Aorta (tissue), 5 donors: ENCODE data around the gene NDUFB11. TPM values are rescaled to one million over a fixed set of nuclear protein-coding genes. Genes with fewer than 3 reads are reported as not detected.
"Not testable (repeated sequence)": the region's sequence is repeated elsewhere in the genome, so short reads cannot be mapped to it uniquely, and the experiment has no call there.

ENCODE experiments used
- ATAC-seq: fragments of 200-7000 bp; cut with Tn5 transposase; one replicate; pipeline ENCODE4 v1.9.1; 2022; ENCODE audit warnings: moderate library complexity; ENCODE audit not compliant: low FRiP score
- DNase-seq, 2 donors: peaks; one replicate each; pipeline ENCODE4 v3.0.0-alpha.2; 2020
- H3K27ac ChIP-seq, 2 donors: one replicate each; pipeline ENCODE4 v1.5.1; 2013; ENCODE audit warnings: low read length in 2 of 2, mild to moderate bottlenecking in 2 of 2, moderate library complexity in 2 of 2, control low read depth in 1 of 2, inconsistent platforms in 1 of 2, low read depth in 1 of 2
- H3K27me3 ChIP-seq, 2 donors: one replicate each; pipeline ENCODE4 v1.6.1; 2013; ENCODE audit warnings: control low read depth in 1 of 2, low read length in 1 of 2, mild to moderate bottlenecking in 1 of 2, moderate library complexity in 1 of 2; ENCODE audit not compliant: insufficient read depth in 2 of 2, control insufficient read depth in 1 of 2
- H3K36me3 ChIP-seq, 2 donors: one replicate each; pipeline ENCODE4 v1.6.1; 2013; ENCODE audit warnings: control low read depth in 1 of 2, low read length in 1 of 2, mild to moderate bottlenecking in 1 of 2; ENCODE audit not compliant: insufficient read depth in 2 of 2, control insufficient read depth in 1 of 2
- H3K4me1 ChIP-seq, 2 donors: one replicate each; pipeline ENCODE4 v1.6.1; 2013; ENCODE audit warnings: low read length in 2 of 2, control low read depth in 1 of 2, mild to moderate bottlenecking in 1 of 2, moderate library complexity in 1 of 2; ENCODE audit not compliant: insufficient read depth in 2 of 2, control insufficient read depth in 1 of 2
- H3K4me3 ChIP-seq, 2 donors: one replicate each; pipeline ENCODE4 v1.5.1; 2013; ENCODE audit warnings: low read length in 2 of 2, control low read depth in 1 of 2, mild to moderate bottlenecking in 1 of 2
- H3K9me3 ChIP-seq: one replicate; pipeline ENCODE4 v1.6.1; 2013; ENCODE audit warnings: mild to moderate bottlenecking, low read length; ENCODE audit not compliant: control insufficient read depth
- WGBS, 2 donors: extraction: QIAGEN DNeasy Blood & Tissue Kit; methylation state at CpG; one replicate each; pipeline ENCODE4 v1.1.7; 2013; 5-methylcytosine and 5-hydroxymethylcytosine counted together
- intact Hi-C, 2 donors: fragments of 100-400 bp; cut with DNase I; formaldehyde crosslinking; loops; one replicate each; pipeline versions ENCODE4 v1.14.2 to v1.15.0; 2022
- polyA plus RNA-seq, 2 donors: library from polyadenylated mRNA; stranded (reverse); fragments of 200-250 nt; gene quantifications; one replicate each; pipeline ENCODE4 v1.2.3, GENCODE V29; 2013
- total RNA-seq, 2 donors: library from RNA; stranded (reverse); fragmentation: NEBNext Ultra II Directional; extraction: Animal tissue kit (Norgen Biotek cat#: 25700); gene quantifications; one replicate each; pipeline ENCODE4 v1.2.1, GENCODE V29; 2021
- donor health status: healthy with polysubstance abuse.
- donor health status: Bipolar disorder and iron deficiency.
- donor health status: DM: no; HTN: no; CAD: no.
- donor health status: DM: no; HTN: no; CAD: no.
- donor health status: DM: yes; HTN: yes; CAD: no.

The NDUFB11 gene
- total and polyA plus RNA-seq, 4 donors = 33.7 to 69.5 (median 53.0) TPM

DNA sequence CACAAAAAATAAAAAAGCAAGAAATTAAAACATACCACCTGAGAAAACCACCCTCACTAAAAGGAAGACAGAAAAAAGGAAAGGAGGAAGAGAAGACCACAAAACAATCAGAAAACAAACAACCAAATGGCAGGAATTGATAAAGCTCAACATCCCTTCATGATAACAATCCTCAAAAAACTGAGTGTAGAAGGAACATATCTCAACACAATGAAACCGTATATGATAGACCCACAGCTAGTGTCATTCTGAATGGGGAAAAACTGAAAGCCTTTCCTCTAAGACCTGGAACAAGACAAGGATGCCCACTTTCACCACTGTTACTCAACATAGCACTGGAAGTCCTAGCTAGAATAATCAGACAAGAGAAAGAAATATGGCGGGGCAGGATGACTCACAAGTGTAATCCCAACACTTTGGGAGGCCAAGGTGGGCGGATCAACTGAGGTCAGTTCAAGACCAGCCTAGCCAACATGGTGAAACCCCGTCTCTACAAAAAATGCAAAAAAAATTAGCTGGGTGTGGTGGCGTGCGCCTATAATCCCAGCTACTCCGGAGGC is 27.9 kb downstream of the NDUFB11 start:
- H3K27me3 ChIP-seq, H3K4me3 ChIP-seq, H3K27ac ChIP-seq, H3K36me3 ChIP-seq, ATAC-seq, H3K4me1 ChIP-seq, DNase-seq, intact Hi-C loops, H3K9me3 ChIP-seq: not testable (repeated sequence)
- WGBS, 2 donors = 88 to 92% methylated on average over 7 of the region's 7 CpGs

DNA sequence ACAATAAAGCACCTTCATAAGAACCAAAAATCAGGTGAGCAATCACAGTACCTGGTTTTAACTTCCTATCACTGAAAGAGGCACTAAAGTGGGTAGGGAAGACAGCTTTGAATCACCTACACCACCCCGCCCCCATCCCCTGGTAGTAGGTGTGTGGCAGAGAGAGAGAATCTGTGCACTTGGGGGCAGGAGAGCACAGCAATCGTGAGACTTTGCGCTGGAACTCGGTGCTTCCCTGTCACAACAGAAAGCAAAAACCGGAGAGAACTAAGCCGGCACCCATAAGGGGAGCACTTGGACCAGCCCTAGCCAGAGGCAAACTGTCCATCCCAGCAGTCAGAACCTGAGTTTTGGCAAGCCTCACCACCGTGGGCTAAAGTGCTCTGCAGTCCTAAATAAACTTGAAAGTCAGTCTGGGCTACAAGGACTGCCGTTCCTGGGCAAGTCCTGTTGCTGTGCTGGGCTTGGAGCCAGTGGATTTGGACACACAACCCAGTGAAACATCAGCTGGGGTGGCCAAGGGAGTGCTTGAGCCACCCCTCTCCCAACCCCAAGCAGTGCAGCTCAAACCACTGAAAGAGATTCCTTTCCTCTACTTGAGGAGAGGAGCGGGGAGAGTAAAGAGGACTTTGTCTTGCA is 32.1 kb downstream of the NDUFB11 start:
- ATAC-seq = peak; percentile 19

DNA sequence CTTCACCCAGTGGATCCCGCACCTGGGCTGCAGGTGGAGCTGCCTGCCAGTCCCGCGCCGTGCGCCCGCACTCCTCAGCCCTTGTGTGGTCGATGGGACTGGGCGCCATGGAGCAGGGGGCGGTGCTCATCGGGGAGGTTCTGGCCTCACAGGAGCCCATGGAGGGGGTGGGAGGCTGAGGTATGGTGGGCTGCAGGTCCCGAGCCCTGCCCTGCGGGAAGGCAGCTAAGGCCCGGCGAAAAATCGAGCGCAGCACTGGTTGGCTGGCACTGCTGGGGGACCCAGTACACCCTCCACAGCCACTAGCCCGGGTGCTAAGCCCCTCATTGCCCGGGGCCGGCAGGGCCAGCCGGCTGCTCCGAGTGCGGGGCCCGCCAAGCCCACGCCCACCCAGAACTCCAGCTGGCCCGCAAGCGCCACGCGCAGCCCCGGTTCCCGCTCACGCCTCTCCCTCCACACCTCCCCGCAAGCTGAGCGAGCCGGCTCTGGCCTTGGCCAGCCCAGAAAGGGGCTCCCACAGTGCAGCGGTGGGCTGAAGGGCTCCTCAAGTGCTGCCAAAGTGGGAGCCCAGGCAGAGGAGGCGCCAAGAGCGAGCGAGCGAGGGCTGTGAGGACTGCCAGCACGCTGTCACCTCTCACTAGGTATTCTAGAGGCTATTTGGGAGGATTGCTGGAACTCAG is 33.4 kb downstream of the NDUFB11 start:
- intact Hi-C loops, DNase-seq, H3K27ac ChIP-seq, H3K36me3 ChIP-seq, H3K9me3 ChIP-seq, ATAC-seq, H3K4me1 ChIP-seq, H3K27me3 ChIP-seq, H3K4me3 ChIP-seq: not testable (repeated sequence)
- WGBS, 2 donors = 96 to 98% methylated on average over 28 to 40 of the region's 40 CpGs

More for the DNA sequence above, 32.1 kb downstream of the NDUFB11 start:
- Histone ChIP-seq H3K27me3 (no peaks in the 10 kb centered on the region), H3K9me3 (no peaks in the 10 kb centered on the region), H3K27ac (no peak overlapping the region), H3K4me1 (no peaks in the 10 kb centered on the region), H3K36me3 (no peaks in the 10 kb centered on the region), H3K4me3 (no peak overlapping the region)
- 28 to 47% methylated on average over 9 of the region's 9 CpGs for WGBS, 2 donors
- intact Hi-C loops = no loop called here
- no peak for DNase-seq

DNA sequence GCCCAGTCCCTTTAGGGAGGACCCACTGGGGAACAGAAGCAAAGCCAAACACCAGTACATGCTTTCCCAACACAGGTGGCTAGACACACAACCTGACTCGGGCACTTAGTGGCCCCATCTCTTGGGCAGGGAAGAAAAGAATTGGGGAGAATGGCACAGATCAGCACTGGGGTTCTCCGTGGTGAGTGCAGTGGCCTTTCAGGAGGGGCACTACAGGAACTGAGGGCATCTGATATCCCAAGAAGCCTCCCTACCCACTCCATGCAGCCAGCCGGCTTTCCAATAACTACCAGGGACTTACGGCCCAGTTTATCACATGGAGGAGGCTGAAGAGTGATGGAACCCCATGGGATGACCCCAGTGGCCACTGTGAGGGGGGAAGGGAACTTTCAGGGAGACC is 43.3 kb downstream of the NDUFB11 start:
- DNase-seq (no peak), ATAC-seq (no peak)
- H3K36me3 ChIP-seq = no peaks in the 10 kb centered on the region
- no peak overlapping the region for H3K4me3 ChIP-seq
- H3K27ac ChIP-seq = no peak overlapping the region
- 70 to 83% methylated on average over 4 of the region's 4 CpGs for WGBS, 2 donors
- H3K27me3 ChIP-seq = no peaks in the 10 kb centered on the region
- no peaks in the 10 kb centered on the region for H3K9me3 ChIP-seq
- intact Hi-C loops = no loop called here
- H3K4me1 ChIP-seq = no peaks in the 10 kb centered on the region

DNA sequence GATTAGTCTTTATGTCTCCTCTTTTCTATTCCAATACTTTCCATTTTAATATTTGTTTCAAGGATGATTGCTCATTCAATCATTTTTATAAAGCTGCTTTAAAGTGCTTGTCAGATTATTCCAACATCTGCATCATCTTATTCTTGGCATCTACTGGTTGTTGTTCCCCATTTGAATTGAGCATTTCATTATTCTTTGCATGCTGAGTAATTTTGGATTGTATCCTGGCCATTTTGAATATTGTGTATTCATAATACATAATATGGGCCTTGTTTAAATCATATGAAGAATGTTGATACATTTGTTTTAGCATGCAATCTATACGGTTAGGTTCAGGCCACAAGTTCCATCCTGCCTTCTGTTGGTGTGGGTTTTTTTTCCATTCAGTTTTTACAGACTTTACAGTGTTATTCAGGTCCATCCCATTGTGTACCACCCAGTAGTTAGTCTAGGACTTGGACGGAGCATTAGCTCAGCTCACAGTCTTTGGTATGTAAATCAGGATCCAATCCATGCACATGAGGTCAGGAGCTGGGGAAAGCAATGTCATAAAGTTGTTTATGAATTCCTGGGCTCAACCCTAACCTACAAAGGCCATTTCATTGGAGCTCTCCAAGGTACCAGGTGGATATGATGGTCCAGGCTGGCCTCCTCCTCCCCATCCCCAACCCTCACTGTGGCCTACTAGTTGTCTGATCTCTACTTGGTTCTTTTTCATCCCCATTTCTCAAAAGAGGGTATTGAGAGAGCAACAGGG is 46.0 kb downstream of the NDUFB11 start:
- H3K9me3 ChIP-seq = no peaks in the 10 kb centered on the region
- H3K27me3 ChIP-seq = no peaks in the 10 kb centered on the region
- no peaks in the 10 kb centered on the region for H3K4me1 ChIP-seq
- ATAC-seq = no peak
- intact Hi-C loops = no loop called here
- H3K36me3 ChIP-seq = no peaks in the 10 kb centered on the region
- no peak overlapping the region for H3K27ac ChIP-seq
- H3K4me3 ChIP-seq = no peak overlapping the region
- WGBS, 2 donors = 85 to 88% methylated on average over 2 of the region's 2 CpGs
- no peak for DNase-seq

DNA sequence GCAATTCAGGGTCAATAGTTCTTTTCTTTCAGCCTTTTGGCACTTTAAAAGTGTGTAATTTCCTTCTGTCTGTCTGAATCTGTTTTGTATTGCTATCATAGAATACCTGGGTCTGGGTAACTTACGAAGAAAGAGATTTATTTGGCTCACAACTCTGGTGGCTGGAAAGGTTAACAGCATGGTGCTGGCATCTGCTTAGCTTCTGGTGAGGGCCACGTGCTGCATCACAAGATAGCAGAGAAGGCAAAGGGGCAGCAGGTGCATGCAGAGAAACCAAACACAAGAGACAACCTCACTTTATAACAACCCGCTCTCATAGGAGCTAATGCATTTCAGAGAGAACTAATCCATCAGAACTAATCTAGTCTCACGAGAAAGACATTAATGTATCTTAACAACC is 47.5 kb downstream of the NDUFB11 start:
- no peaks in the 10 kb centered on the region for H3K27me3 ChIP-seq
- DNase-seq (no peak), ATAC-seq (no peak)
- H3K9me3 ChIP-seq = no peaks in the 10 kb centered on the region
- WGBS, 2 donors = 70 to 75% methylated on average over 4 of the region's 4 CpGs
- H3K4me1 ChIP-seq = no peaks in the 10 kb centered on the region
- H3K27ac ChIP-seq = no peak overlapping the region
- intact Hi-C loops = no loop called here
- H3K4me3 ChIP-seq = no peak overlapping the region
- H3K36me3 ChIP-seq = no peaks in the 10 kb centered on the region

DNA sequence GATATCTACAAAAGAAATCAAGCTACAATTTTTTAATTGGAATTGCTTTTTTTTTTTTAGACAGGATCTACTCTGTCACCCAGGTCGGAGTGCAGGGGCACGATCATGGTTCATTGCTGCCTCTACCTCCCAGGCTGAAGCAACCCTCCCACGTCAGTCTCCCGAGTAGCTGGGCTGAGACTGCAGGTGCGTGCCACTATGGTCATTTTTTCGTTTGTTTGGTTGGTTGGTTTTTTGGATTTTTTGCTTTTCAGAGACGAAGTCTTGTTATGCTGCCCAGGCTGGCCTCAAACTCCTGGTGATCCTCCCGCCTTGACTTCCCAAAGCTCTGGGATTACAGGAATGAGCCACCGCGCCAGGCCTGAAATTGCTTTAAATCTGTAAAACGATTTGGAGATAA is 50.6 kb downstream of the NDUFB11 start:
- H3K9me3 ChIP-seq = no peaks in the 10 kb centered on the region
- no peaks in the 10 kb centered on the region for H3K4me1 ChIP-seq
- no peaks in the 10 kb centered on the region for H3K27me3 ChIP-seq
- DNase-seq (no peak), ATAC-seq (no peak)
- intact Hi-C loops = no loop called here
- no peak overlapping the region for H3K4me3 ChIP-seq
- no peak overlapping the region for H3K27ac ChIP-seq
- H3K36me3 ChIP-seq = no peaks in the 10 kb centered on the region
- 79 to 83% methylated on average over 11 of the region's 11 CpGs for WGBS, 2 donors

- no peaks in the 10 kb centered on the region for H3K4me1 ChIP-seq
- no peak overlapping the region for H3K27ac ChIP-seq
- intact Hi-C loops = no loop called here
- no peaks in the 10 kb centered on the region for H3K27me3 ChIP-seq
- no peak overlapping the region for H3K4me3 ChIP-seq
- DNase-seq = no peak
- no peaks in the 10 kb centered on the region for H3K9me3 ChIP-seq
- no peak for ATAC-seq
- 2 to 6% methylated on average over 1 of the region's 1 CpG for WGBS, 2 donors
- H3K36me3 ChIP-seq = no peaks in the 10 kb centered on the region
Measured at GRCh38 chrX:47093248-47093647, 51.3 kb downstream of the NDUFB11 start.
